DND-41 (cell line): ENCODE results near the gene NHLRC4.

Source experiments
- EZH2 ChIP-seq: IDR thresholded peaks from 3 replicates; pipeline ENCODE4 v1.6.1; 2012; ENCODE audit warnings: borderline replicate concordance, low read depth, mild to moderate bottlenecking, moderate library complexity, low read length, inconsistent platforms; ENCODE audit not compliant: severe bottlenecking
- TF ChIP-seq, protein P1 (sequence below): IDR thresholded peaks from 2 replicates; pipeline ENCODE4 v1.5.1; 2012; ENCODE audit warnings: borderline replicate concordance, low read length, moderate library complexity, mild to moderate bottlenecking; ENCODE audit not compliant: poor library complexity, severe bottlenecking; ENCODE audit errors: extremely low read depth

DNA sequence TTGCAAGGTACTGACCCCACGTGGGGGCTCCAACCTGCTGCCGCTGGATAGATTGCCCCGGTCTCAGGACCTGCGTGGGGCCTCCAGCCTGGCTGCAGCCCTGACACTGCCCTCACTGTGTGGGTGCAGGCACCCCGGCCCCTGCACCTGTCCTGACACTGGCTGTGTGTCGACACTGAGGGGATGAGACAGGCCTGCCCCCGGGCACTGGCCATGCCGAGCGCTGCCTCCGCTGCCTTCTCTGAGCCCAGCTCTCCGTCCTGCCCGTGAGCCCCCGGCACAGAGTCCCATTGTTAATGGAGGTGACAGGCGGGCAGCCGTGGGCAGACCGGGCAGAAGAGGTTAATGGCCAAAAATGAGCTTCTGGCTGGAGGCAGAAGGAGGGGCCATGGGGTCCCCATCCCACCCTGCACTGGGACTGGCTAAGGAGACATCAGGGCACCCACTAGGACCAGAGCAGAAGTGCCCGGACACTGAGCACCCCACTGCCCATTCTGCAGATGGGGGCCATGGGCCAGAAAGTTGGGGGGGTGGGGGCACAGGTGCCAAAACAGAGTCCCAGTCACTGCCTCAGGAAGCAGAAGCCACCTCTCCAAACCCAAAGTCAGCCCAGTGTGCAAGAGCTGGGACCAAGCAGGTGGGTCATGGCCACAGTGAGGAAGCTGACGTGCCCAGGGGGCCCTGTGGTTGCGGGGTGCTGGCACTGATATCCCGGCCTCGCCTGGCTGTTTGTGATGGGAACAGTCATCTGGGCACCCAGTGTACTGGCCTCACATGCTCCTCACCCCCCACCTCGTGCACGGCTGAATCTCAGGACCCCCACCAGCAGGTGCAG, 9.1 kb upstream of the NHLRC4 start:
- TF ChIP-seq, protein P1, sequence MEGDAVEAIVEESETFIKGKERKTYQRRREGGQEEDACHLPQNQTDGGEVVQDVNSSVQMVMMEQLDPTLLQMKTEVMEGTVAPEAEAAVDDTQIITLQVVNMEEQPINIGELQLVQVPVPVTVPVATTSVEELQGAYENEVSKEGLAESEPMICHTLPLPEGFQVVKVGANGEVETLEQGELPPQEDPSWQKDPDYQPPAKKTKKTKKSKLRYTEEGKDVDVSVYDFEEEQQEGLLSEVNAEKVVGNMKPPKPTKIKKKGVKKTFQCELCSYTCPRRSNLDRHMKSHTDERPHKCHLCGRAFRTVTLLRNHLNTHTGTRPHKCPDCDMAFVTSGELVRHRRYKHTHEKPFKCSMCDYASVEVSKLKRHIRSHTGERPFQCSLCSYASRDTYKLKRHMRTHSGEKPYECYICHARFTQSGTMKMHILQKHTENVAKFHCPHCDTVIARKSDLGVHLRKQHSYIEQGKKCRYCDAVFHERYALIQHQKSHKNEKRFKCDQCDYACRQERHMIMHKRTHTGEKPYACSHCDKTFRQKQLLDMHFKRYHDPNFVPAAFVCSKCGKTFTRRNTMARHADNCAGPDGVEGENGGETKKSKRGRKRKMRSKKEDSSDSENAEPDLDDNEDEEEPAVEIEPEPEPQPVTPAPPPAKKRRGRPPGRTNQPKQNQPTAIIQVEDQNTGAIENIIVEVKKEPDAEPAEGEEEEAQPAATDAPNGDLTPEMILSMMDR, result no peak
- TF ChIP-seq EZH2, result no peak
